GM10266 (cell line): ENCODE measurements around the gene CRTAC1.
"Not testable (repeated sequence)": the region's sequence is repeated elsewhere in the genome, so short reads cannot be mapped to it uniquely, and the experiment has no call there.

Experiments used
- DNase-seq: peaks from one replicate; pipeline ENCODE4 v3.0.0; 2012; ENCODE audit errors: extremely low spot score
- CTCF ChIP-seq: IDR thresholded peaks from 2 replicates; pipeline ENCODE4 v1.5.1; 2012; ENCODE audit warnings: mild to moderate bottlenecking, low read depth; ENCODE audit not compliant: control insufficient read depth, insufficient read depth; ENCODE audit errors: missing control alignments

The CRTAC1 gene

GRCh38 chr10:97844678-97845077, 185.7 kb downstream of the CRTAC1 start:
- no peak for DNase-seq
- no peak for TF ChIP-seq CTCF

- DNase-seq, result not testable (repeated sequence)
Observed at GRCh38 chr10:97843972-97844371, 186.4 kb downstream of the CRTAC1 start.

- TF ChIP-seq CTCF, result no peak
Observed at GRCh38 chr10:97843281-97843671, 187.1 kb downstream of the CRTAC1 start.

GRCh38 chr10:97842656-97843280, 187.7 kb downstream of the CRTAC1 start:
- DNase-seq, result no peak
- TF ChIP-seq CTCF, result no peak

More at GRCh38 chr10:97843281-97843671, 187.1 kb downstream of the CRTAC1 start:
- DNase-seq, result no peak

GRCh38 chr10:97842114-97842513, 188.3 kb downstream of the CRTAC1 start:
- not testable (repeated sequence) for DNase-seq

GRCh38 chr10:97841166-97841565, 189.3 kb downstream of the CRTAC1 start:
- DNase-seq, result not testable (repeated sequence)

GRCh38 chr10:97838091-97838490, 192.3 kb downstream of the CRTAC1 start:
- DNase-seq, result no peak
- TF ChIP-seq CTCF, result no peak

GRCh38 chr10:97836446-97836845, 194.0 kb downstream of the CRTAC1 start:
- DNase-seq, result no peak
- TF ChIP-seq CTCF, result no peak

GRCh38 chr10:97831259-97831658, 199.2 kb downstream of the CRTAC1 start:
- DNase-seq, result no peak
- no peak for TF ChIP-seq CTCF
